NCI-H2081 (cell line): Measurements from ENCODE around the gene PXMP4.
"Not testable (repeated sequence)": the region's sequence is repeated elsewhere in the genome, so short reads cannot be mapped to it uniquely, and the experiment has no call there.

Source experiments
- DNase-seq, 2 experiments: peaks; one replicate each; lab custom pipeline; 2025; lab: John Stamatoyannopoulos, UW

Gene PXMP4

GRCh38 chr20:33702861-33703260 lies 17.2 kb downstream of the PXMP4 start:
- DNase-seq, result no peak

DNA sequence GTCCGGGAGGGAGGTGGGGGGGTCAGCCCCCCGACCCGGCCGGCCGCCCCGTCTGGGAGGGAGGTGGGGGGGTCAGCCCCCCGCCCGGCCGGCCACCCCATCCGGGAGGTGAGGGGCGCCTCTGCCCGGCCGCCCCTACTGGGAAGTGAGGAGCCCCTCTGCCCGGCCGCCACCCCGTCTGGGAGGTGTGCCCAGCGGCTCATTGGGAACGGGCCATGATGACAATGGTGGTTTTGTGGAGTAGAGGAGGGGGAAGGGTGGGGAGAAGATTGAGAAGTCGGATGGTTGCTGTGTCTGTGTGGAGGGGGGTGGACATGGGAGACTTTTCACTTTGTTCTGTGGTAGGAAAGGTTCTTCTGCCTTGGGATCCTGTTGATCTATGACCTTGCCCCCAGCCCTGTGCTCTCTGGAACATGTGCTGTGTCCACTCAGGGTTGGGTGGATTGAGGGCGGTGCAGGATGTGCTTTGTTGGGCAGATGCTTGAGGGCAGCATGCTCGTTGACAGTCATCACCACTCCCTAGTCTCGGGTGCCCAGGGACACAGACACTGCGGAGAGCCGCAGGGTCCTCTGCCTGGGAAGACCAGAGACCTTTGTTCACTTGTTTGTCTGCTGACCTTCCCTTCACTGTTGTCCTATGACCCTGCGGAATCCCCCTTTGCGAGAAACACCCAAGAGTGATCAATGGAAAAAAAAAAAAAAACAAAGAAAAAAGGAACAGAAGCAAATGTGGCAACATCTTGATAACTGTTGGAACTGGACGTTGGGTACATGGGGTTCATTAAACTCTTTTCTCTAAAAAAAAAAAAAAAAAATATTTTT lies 18.3 kb downstream of the PXMP4 start:
- DNase-seq, result no peak

DNA sequence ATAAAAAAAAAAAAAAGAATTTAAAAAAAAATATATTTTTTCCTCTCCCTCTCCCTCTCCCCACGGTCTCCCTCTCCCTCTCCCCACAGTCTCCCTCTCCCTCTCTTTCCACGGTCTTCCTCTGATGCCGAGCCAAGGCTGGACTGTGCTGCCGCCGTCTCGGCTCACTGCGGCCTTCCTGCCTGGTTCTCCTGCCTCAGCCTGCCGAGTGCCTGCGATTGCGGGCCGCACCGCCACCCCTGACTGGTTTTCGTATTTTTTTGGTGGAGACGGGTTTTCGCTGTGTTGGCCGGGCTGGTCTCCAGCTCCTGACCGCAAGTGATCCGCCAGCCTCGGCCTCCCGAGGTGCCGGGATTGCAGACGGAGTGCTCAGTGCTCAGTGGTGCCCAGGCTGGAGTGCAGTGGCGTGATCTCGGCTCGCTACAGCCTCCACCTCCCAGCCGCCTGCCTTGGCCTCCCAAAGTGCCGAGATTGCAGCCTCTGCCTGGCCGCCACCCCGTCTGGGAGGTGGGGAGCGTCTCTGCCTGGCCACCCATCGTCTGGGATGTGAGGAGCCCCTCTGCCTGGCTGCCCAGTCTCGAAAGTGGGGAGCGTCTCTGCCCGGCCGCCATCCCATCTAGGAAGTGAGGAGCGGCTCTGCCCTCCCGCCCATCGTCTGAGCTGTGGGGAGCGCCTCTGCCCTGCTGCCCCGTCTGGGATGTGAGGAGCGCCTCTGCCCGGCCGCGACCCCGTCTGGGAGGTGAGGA lies 19.2 kb downstream of the PXMP4 start:
- DNase-seq, result not testable (repeated sequence)

GRCh38 chr20:33698966-33699365 lies 21.1 kb downstream of the PXMP4 start:
- not testable (repeated sequence) for DNase-seq

DNA sequence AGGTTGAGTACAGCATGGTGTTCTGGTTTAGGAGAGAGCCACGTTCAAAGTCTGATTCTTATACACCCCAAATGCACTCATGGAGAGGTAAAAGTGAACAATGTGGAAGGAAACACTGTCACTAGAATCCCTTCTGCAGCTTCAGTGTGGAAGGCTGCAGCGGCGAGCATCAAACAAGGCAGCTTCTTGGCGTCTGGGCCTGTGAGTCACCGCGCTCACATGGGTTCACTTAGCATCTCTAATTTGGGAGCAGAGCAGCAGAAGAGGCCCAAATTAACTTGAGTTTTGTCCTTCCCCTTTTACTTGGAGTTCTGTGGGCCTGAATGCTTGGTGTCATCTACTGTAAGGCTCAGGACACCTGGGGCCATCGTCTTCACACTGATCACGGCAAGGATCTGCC lies 23.0 kb downstream of the PXMP4 start:
- no peak for DNase-seq

DNA sequence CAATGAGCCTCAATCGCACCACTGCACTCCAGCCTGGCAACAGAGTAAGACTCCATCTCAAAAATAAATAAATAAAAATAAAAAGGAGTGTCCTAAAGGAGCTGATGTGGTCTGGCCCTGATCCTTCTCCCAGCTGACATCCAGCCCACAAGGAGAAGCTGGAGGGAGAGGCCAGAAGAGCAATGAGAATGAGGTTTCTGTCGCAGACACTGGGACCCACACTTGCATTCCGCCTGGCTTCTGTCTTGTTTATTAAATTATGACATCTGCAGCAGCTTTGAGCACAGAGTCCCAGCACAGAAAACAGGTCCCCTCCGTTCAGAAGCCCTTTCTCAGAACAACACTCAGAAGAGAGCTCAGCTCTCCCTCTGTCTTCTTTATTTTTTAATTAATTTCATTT lies 23.7 kb downstream of the PXMP4 start:
- no peak for DNase-seq

- no peak for DNase-seq
Measured at GRCh38 chr20:33694639-33695012, 25.5 kb downstream of the PXMP4 start.

GRCh38 chr20:33693741-33694638 lies 26.1 kb downstream of the PXMP4 start:
- DNase-seq, result peak; percentile 72 to 73

GRCh38 chr20:33693289-33693688 lies 26.8 kb downstream of the PXMP4 start:
- DNase-seq, result no peak

DNA sequence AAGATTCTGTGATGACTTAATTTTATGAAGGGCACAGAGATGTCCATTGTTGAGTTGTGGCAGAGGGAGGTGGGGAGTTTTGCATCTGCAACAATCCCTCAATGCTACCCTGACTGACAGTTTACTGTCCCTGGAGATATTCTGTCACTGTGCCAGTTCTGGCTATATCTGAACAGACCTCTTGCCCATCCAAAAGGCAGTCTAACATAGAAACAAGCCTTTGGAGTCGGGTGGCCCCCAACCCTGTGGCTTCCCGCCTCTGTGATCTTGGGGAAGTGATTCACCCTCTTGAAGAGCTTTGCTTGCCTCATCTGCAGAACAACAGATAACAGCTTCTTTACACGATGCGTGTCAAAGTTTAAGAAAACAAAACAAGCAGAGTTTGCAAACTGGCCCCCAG lies 30.1 kb downstream of the PXMP4 start:
- DNase-seq, result no peak

DNA sequence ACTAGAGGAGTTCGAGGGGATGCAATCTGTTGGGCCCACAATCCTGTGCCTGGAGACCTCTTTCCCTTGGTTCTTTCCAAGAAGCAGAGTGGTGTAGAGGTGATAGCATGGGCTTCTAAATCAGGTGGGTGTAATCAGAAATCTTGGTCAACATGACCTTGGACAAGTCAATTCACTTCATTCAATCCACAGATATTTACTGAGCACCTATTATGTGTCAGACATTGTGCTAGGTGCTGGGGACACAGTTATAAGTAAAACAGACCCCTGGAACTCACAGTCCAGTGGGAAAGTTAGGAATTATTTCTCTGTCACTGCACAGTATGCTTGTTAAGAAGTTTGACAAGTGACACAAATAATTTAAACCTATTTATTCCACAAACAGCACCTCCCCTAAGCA lies 30.6 kb downstream of the PXMP4 start:
- DNase-seq, result no peak

DNA sequence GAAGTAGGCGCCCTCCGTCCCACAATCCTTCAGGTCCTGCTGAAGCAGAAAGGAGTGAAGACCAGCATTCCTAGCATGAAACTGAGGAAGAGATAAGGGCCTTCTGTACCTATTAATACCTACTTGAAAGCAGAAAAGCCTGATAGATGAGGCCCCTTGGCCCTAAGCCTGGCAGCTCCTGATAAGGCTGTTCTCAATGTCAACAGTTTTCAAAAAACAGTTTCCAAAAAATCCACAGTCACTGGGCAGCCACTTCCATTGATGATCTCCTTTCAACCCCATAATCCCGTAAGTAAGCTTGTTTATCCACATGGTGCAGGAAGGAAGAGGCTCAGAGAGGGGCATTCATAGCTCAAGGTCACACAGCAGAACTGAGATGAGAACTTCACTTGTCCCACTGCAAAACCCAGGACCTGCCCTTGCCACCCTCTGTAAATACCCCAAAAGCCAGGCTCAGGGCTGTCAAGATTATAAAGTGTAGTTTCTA lies 31.1 kb downstream of the PXMP4 start:
- no peak for DNase-seq

GRCh38 chr20:33687993-33688937 lies 31.8 kb downstream of the PXMP4 start:
- no peak for DNase-seq

GRCh38 chr20:33687370-33687915 lies 32.7 kb downstream of the PXMP4 start:
- no peak for DNase-seq

DNA sequence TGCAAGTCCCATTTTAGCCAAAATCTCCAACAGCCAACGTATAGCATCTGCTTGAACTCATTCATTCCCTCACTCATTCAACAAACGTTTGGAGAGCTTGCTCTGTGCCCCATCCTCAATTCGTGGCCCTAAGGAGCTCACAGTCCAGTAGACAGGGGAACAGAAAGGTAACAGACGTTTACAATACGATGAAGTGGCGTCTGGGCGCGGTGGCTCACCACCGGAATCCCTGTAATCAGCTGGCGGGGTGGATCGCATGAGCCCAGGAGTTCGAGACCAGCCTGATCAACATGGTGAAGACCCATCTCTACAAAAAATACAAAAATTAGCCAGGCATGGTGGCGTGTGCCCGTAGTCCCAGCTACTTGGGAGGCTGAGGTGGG lies 33.1 kb downstream of the PXMP4 start:
- DNase-seq, result no peak

DNA sequence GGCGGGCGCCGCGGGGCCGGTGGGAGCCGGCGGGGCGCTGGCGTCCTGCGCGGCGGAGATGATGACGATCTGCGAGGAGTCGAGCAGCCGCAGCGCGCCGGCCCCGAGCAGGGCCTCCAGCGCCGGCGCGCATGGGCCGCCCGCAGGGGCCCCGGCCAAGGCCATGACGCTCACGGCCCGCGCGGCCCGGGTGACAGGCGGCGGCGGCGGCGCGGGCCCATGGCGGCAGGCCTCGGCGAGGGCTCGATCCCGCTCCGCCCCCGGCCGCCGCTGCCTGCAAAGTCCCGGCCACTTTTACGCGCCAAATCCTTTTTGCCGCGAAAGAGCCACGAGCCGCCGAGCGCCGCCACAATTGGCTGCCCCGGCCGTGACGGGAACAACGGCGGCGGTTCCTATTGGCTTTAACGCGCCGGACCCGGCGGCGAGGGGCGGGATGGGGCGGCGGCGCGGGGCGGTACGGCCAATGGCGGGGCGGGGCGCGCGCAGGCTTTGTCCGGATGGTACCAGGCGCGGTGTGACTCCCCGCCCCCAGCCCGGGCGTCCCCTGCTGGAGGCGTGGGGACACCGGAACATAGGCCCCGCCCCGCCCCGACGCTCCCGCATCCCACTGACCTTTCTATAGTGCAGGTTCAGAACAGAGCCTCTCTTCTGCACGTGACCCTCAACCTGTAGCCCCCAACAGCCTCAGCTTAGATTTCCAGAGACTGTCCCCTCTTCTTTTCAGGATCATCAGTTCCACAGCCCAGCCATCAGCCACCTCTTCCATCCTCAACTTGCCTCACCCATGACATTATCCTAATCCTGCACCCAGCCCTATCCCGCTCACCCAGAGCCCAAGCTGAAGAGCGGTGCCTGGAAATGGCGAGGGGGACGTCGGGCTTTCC lies 33.8 kb downstream of the PXMP4 start, which contains the start of gene E2F1:
E2F1 (minus strand) TSS at position 286 of the 884 bp plus-strand sequence; CDS start at position 165, 121 bp downstream.
- DNase-seq, result peak; percentile 95 to 96

GRCh38 chr20:33685328-33686099 lies 34.6 kb downstream of the PXMP4 start:
- DNase-seq, result peak; percentile 48 to 75

GRCh38 chr20:33684533-33685327 lies 35.4 kb downstream of the PXMP4 start:
- peak; percentile 78 to 90 for DNase-seq
